Mesodermal cell (in vitro differentiated cells): ENCODE data around the gene LIMS1.
"Not testable (repeated sequence)": the region's sequence is repeated elsewhere in the genome, so short reads cannot be mapped to it uniquely, and the experiment has no call there.

Experiments
- H3K27ac ChIP-seq: 2 replicates; pipeline ENCODE4 v1.7.0; 2013; ENCODE audit warnings: mild to moderate bottlenecking, low read depth, low read length, moderate library complexity; ENCODE audit not compliant: severe bottlenecking
- H3K36me3 ChIP-seq: 2 replicates; pipeline ENCODE4 v1.7.1; 2013; ENCODE audit warnings: mild to moderate bottlenecking, low read length, moderate library complexity; ENCODE audit not compliant: control insufficient read depth, insufficient read depth
- H3K4me1 ChIP-seq: one replicate; pipeline ENCODE4 v1.7.1; 2013; ENCODE audit warnings: mild to moderate bottlenecking, low read length; ENCODE audit not compliant: insufficient read depth, control insufficient read depth, poor library complexity, severe bottlenecking
- H3K4me3 ChIP-seq: 2 replicates; pipeline ENCODE4 v1.7.0; 2013; ENCODE audit warnings: low read length, control low read depth, mild to moderate bottlenecking; ENCODE audit not compliant: insufficient read depth, poor library complexity, severe bottlenecking; ENCODE audit errors: extremely low read depth
- H3K9me3 ChIP-seq: 2 replicates; pipeline ENCODE4 v1.7.1; 2013; ENCODE audit warnings: mild to moderate bottlenecking, low read length, moderate library complexity; ENCODE audit not compliant: control insufficient read depth
- WGBS, 2 experiments: methylation state at CpG; one replicate each; pipeline ENCODE4 v1.1.5; 2013; ENCODE audit warnings: missing lambda C conversion rate in 2 of 2; ENCODE audit not compliant: insufficient coverage in 2 of 2; 5-methylcytosine and 5-hydroxymethylcytosine counted together

LIMS1 gene

GRCh38 chr2:108586631-108587030, 52.4 kb downstream of the LIMS1 start:
- peaks cover 11% of the 10 kb centered on the region for H3K36me3 ChIP-seq
- H3K4me3 ChIP-seq, result no peak overlapping the region
- WGBS, 2 experiments, result 68 to 82% methylated on average over 1 to 2 of the region's 5 CpGs
- H3K9me3 ChIP-seq, result no peaks in the 10 kb centered on the region
- peak overlapping the region; percentile 68 for H3K27ac ChIP-seq
- peaks cover 58% of the 10 kb centered on the region for H3K4me1 ChIP-seq

- WGBS, 2 experiments, result 86 to 100% methylated on average over 4 to 5 of the region's 6 CpGs
- H3K4me3 ChIP-seq, result no peak overlapping the region
- peaks cover 63% of the 10 kb centered on the region for H3K4me1 ChIP-seq
- H3K36me3 ChIP-seq, result peaks cover 7% of the 10 kb centered on the region
- H3K9me3 ChIP-seq, result no peaks in the 10 kb centered on the region
- H3K27ac ChIP-seq, result peak overlapping the region; percentile 68
Measured at GRCh38 chr2:108587621-108588020, 53.4 kb downstream of the LIMS1 start.

- H3K9me3 ChIP-seq, result no peaks in the 10 kb centered on the region
- H3K4me1 ChIP-seq, result peaks cover 69% of the 10 kb centered on the region
- no peak overlapping the region for H3K4me3 ChIP-seq
- peaks cover 7% of the 10 kb centered on the region for H3K36me3 ChIP-seq
- peak overlapping the region; percentile 68 for H3K27ac ChIP-seq
- WGBS, 2 experiments, result 86 to 91% methylated on average over 2 of the region's 3 CpGs
Measured at GRCh38 chr2:108588070-108588668, 53.9 kb downstream of the LIMS1 start.

GRCh38 chr2:108589372-108589771, 55.1 kb downstream of the LIMS1 start:
- Histone ChIP-seq H3K27ac (no peak overlapping the region), H3K4me3 (no peak overlapping the region), H3K4me1 (peaks cover 73% of the 10 kb centered on the region), H3K9me3 (no peaks in the 10 kb centered on the region), H3K36me3 (peaks cover 7% of the 10 kb centered on the region)

GRCh38 chr2:108589781-108590180, 55.5 kb downstream of the LIMS1 start:
- peaks cover 75% of the 10 kb centered on the region for H3K4me1 ChIP-seq
- H3K9me3 ChIP-seq, result no peaks in the 10 kb centered on the region
- no peak overlapping the region for H3K4me3 ChIP-seq
- no peak overlapping the region for H3K27ac ChIP-seq
- peaks cover 7% of the 10 kb centered on the region for H3K36me3 ChIP-seq
- no CpG with 5 or more reads among the region's 2 CpGs for WGBS, 2 experiments

GRCh38 chr2:108591163-108591562, 56.9 kb downstream of the LIMS1 start:
- 95 to 97% methylated on average over 6 of the region's 6 CpGs for WGBS, 2 experiments
- H3K4me1 ChIP-seq, result peaks cover 75% of the 10 kb centered on the region
- H3K27ac ChIP-seq, result no peak overlapping the region

GRCh38 chr2:108593547-108594098, 59.4 kb downstream of the LIMS1 start:
- Histone ChIP-seq H3K4me3 (no peak overlapping the region), H3K36me3 (peaks cover 7% of the 10 kb centered on the region), H3K27ac (peak overlapping the region; percentile 93), H3K9me3 (no peaks in the 10 kb centered on the region), H3K4me1 (peaks cover 60% of the 10 kb centered on the region)

More at GRCh38 chr2:108591163-108591562, 56.9 kb downstream of the LIMS1 start:
- Histone ChIP-seq H3K9me3 (no peaks in the 10 kb centered on the region), H3K36me3 (peaks cover 7% of the 10 kb centered on the region), H3K4me3 (no peak overlapping the region)

- no peak overlapping the region for H3K4me3 ChIP-seq
- peaks cover 7% of the 10 kb centered on the region for H3K36me3 ChIP-seq
- no peaks in the 10 kb centered on the region for H3K9me3 ChIP-seq
- H3K4me1 ChIP-seq, result peaks cover 59% of the 10 kb centered on the region
- peak overlapping the region; percentile 93 for H3K27ac ChIP-seq
- 31 to 61% methylated on average over 3 to 5 of the region's 7 CpGs for WGBS, 2 experiments
Measured at GRCh38 chr2:108594132-108594981, 60.1 kb downstream of the LIMS1 start.

- peaks cover 53% of the 10 kb centered on the region for H3K4me1 ChIP-seq
- peak overlapping the region; percentile 93 for H3K27ac ChIP-seq
- H3K9me3 ChIP-seq, result no peaks in the 10 kb centered on the region
- no peak overlapping the region for H3K4me3 ChIP-seq
- peaks cover 7% of the 10 kb centered on the region for H3K36me3 ChIP-seq
- 50 to 80% methylated on average over 1 of the region's 4 CpGs for WGBS, 2 experiments
Measured at GRCh38 chr2:108594982-108595464, 60.8 kb downstream of the LIMS1 start.

- H3K27ac ChIP-seq, result peak overlapping the region; percentile 93
- H3K4me3 ChIP-seq, H3K9me3 ChIP-seq, H3K36me3 ChIP-seq: not testable (repeated sequence)
- peaks cover 49% of the 10 kb centered on the region for H3K4me1 ChIP-seq
- WGBS, 2 experiments, result 0 to 38% methylated on average over 1 of the region's 4 CpGs
Measured at GRCh38 chr2:108595771-108596170, 61.5 kb downstream of the LIMS1 start.
